Measurements from ENCODE around the gene ABCC6.
"Not testable (repeated sequence)": the region's sequence is repeated elsewhere in the genome, so short reads cannot be mapped to it uniquely, and the experiment has no call there.

The ABCC6 gene

DNA sequence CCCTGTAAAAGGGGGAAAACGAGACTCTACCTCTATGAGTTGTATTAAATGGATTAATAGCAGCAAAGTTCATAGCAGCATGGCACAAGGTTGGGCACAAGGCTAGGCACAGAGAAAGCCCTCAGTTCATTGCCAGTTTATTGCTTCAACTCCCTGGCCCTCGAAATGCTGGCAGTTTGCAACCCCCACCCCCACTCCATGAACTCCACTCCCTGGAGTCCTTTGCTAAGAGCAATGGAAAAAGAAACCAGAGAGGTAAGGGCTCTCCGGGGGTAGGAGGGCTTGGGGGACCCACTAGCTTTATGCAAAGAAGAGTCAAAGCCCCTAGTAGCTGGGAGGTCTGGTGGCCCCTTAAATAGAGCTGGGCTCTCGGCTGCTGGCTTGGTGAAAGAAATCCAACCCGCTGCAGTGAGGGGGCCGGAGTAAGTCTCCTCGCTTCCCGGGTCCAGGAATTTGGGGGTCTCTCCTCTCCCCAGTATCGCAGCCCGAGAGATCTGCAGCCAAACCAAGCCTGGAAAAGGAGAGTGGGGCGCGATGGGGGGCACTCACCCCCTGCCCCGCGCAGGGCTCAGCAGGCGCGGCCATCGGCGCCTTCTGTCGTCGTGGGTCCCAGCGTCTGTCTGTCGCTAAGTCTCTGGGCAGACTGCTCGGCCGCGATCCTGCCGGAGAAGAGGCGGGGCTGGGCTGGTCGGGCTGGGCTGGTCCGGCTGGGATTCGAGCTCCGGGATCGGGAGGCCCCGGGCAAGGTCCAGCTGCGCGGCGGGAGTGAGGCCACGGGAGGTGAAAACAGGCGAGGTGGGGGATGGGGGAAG, at the start of gene ABCC6:
TSS of gene ABCC6 (minus strand) at position 645 of the 812 bp plus-strand sequence. CDS start at position 585, 60 bp downstream.
- not testable (repeated sequence) for TF ChIP-seq GATA3, GATA2 (IDR thresholded peaks at IDR 0.05; ENCODE audit: low read depth, low read length)

DNA sequence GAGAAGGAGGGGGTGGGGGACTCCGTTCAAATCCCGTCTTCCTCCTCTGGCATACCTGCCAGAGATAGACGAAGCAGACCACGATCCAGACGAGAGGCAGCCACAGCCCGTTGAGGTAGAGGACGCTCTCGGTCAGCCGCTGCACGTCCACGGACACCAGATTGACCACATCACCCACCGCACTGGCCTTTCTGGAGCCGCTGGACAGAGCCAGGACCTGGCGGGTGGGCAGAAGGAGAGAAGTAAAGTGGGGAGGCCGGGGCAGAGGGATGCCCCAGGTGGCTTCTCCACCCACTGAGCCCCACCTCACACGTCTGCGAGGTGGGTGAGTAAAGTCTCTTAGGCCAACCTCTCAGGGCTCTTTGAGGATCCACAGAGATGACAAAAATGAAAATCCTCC, 25.3 kb downstream of the ABCC6 start:
- no peak for TF ChIP-seq GATA3 (IDR thresholded peaks at IDR 0.05; ENCODE audit: low read depth, low read length)
- no peak for TF ChIP-seq GATA2 (IDR thresholded peaks at IDR 0.05; ENCODE audit: low read depth, low read length)

DNA sequence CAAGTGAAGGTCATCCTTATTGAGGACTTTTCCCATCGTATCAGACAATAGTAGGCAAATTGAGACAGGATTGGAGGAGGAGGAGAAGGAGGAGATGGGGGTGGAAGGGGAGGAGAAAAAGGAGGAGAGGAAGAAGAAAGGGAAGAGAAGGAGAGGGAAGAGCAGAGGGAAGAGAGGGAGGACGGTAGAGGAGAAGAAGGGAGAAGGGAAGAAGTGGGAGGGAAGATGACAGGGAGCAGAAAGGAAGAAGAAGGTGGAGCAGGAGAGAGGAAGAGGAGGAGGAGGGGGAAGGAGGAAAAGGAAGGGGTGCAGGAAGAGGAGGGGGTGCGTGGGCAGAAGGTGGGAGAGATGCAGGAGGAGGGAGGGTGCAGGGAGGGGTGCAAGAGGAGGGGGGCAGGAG, 26.0 kb downstream of the ABCC6 start:
- TF ChIP-seq GATA3 (IDR thresholded peaks at IDR 0.05; ENCODE audit: low read depth, low read length) (no peak), GATA2 (IDR thresholded peaks at IDR 0.05; ENCODE audit: low read depth, low read length) (no peak)

DNA sequence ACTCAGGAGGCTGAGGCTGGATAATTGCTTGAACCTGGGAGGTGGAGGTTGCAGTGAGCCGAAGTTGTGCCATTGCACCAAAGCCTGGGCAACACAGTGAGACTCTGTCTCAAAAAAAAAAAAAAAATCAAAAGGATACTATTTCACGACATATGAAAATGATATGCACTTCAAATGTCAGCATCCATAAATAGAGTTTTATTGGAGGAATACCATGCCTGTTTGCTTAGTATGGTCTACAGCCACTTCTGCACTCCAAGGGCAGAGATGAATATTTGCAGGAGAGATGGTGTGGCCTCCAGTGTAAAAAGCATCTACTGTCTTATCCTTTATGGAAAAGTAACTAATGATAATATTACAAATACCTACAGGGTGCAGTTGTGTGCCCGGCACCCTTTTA, 27.2 kb downstream of the ABCC6 start:
- no peak for TF ChIP-seq GATA2 (IDR thresholded peaks at IDR 0.05; ENCODE audit: low read depth, low read length)
- no peak for TF ChIP-seq GATA3 (IDR thresholded peaks at IDR 0.05; ENCODE audit: low read depth, low read length)

DNA sequence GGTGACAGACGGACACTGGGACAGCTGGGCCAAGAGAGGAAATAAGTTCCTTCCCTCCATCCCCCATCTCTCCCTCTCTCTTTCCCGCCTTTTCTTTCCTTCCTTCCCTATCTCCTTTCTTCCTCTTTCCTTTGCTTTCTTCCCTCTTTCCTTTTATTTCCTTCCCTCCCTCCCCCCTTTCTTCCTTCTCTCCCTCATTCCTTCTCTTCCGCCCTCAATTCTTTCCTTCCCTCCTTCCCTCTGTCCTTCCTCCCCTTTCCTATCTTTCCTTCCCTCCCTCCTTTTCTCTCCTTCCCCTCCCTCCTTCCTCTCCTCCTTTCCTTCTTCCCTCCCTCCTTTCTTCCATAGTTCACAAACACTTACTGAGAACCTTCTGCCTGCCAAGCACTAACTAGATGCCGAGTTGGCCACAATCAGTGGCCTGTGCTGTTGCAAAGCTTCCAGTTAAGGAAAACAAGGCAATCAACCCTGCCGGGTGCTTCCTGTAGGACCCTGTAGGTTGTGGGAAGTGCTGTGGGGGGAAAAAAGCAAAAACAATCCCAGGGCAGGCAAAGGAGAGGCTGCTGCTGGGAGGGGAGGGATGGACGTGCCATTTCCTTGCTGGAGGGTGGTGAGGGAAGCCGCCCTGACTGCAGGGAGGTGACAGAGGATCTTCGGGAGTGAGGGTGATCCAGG, 31.7 kb downstream of the ABCC6 start:
- no peak for TF ChIP-seq GATA2 (IDR thresholded peaks at IDR 0.05; ENCODE audit: low read depth, low read length)
- no peak for TF ChIP-seq GATA3 (IDR thresholded peaks at IDR 0.05; ENCODE audit: low read depth, low read length)

DNA sequence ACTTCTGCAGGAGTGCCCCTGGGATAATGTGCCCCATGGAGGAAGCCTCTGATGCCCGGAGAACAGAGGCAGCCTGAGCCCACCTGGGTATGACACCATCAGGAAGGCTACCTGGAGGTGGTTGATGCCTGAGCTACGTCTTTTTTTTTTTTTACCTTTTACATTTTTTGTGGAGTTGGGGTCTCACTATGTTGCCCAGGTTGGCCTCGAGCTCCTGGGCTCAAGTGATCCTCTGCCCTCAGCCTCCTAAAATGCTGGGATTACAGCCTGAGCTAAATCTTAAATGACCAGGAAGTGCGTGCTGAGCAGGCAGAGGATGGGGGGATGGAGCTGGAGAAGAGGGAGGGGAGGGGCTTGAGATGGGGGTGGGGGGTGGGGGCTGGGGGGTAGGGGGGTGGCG, 32.7 kb downstream of the ABCC6 start:
- no peak for TF ChIP-seq GATA3 (IDR thresholded peaks at IDR 0.05; ENCODE audit: low read depth, low read length)
- TF ChIP-seq GATA2 (IDR thresholded peaks at IDR 0.05; ENCODE audit: low read depth, low read length) = no peak

DNA sequence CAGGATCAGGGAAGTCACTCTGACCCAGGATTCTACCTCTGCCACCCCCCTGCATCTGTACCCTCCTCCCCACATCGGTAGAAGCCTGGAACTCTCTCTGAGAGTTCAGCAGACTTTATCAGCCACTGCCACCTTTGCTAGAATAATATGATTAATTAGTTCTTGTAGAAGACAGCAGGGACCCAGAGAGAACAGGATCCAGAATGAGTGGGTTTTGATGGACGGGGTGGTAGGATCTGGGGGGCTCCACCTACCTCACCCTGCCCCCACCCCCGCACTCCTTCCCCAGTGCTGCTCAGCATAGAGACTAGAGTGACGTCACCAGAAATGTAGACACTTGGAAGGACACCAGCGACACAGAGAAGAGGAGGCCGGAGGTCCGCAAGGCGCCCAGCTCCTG, 33.5 kb downstream of the ABCC6 start:
- no peak for TF ChIP-seq GATA3 (IDR thresholded peaks at IDR 0.05; ENCODE audit: low read depth, low read length)
- TF ChIP-seq GATA2 (IDR thresholded peaks at IDR 0.05; ENCODE audit: low read depth, low read length) = no peak

DNA sequence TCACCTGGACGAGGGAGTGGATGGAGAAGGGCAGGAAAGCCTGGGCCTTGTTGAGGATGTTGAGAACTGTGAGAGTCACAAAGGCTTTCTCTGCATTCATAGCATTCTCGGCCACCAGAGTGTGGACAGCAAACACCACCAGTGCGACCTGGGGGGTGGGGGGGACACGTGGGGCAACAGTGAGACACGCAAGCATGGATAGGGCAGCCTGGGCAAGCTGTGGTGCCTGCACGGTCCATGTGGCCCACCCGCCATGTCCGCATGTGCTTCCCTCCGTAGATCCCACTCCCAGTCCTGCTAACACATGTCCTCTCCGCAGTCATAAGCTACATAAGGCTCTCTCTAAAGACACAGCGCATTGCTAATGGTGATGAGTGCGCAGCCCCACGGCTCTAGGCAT, 34.5 kb downstream of the ABCC6 start:
- TF ChIP-seq GATA2 (IDR thresholded peaks at IDR 0.05; ENCODE audit: low read depth, low read length) = no peak
- no peak for TF ChIP-seq GATA3 (IDR thresholded peaks at IDR 0.05; ENCODE audit: low read depth, low read length)

DNA sequence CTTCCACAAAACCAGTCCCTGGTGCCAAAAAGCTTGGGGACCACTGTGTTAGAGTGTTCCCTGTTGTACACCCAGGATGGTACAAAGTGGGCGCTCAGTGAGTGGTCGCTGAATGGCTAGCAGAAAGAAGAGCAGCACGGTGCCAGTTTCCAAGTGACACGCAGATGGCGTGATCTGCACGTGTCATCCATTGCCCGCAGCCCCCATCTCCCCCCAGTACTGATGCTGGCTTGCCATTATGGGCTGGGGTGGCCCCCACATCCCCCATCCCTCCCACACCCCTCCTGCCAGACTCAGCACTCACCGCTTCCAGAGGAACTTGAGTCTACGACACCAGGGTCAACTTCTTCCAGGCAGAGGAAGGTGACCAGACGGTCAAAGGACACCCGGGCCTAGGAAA, 36.5 kb downstream of the ABCC6 start:
- TF ChIP-seq GATA3 (IDR thresholded peaks at IDR 0.05; ENCODE audit: low read depth, low read length) = no peak
- no peak for TF ChIP-seq GATA2 (IDR thresholded peaks at IDR 0.05; ENCODE audit: low read depth, low read length)

DNA sequence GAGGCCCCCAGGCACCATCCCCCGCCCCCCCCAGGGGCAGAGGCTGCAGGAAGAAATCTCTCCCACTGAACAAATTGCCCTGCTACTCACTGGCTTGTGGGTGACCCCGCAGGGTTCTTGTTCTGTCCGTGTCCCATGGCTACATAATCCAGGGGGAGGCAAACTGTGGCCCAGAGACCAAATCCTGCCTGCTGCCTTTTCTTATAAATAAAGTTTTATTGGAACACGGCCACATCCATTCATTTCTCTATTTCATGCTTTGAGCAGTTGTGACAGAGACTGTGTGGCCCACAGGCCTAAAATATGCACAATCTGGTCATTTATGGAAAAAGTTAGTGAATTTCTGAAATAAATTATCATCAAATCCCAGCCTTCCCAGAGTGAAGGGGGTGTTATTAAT, 38.2 kb downstream of the ABCC6 start:
- TF ChIP-seq GATA2 (IDR thresholded peaks at IDR 0.05; ENCODE audit: low read depth, low read length) (no peak), GATA3 (IDR thresholded peaks at IDR 0.05; ENCODE audit: low read depth, low read length) (no peak)

DNA sequence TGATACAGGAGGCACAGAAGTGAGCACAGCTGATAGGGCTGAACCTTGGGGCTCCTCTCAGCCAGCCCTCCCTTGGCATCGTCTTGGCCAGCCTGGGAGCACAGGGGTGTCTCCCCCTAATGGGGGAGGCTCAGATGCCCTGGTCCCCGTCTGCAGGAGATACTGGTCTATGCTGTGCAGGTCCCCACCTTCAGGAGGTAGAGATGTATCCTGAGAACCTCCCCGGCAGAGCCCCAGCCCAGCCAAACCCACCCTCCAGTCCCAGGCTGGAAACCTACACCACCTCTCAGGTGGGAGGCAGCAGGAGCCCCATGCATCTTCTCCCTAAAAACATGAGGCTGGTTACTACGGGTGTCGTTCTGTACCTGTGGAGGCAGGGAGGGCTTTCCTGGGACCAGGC, 38.7 kb downstream of the ABCC6 start:
- TF ChIP-seq GATA2 (IDR thresholded peaks at IDR 0.05; ENCODE audit: low read depth, low read length) (no peak), GATA3 (IDR thresholded peaks at IDR 0.05; ENCODE audit: low read depth, low read length) (no peak)

DNA sequence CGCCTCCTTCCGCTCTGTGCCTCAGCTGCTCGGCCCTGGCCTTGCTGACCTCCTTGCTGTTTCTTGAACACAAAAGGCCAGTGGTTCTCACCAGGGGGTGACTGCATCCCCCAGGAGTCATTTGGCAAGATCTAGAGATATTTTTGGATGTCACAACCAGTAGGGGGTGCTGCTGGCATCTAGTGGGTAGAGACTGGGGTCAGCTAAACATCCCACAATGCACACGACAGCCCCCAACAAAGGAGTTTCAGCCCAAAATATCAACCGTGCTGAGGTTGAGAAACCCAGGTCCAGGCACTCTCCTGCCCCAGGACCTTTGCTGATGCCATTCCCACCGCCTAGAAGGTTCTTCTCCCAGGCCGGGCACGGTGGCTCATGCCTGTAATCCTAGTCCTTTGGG, 39.7 kb downstream of the ABCC6 start:
- TF ChIP-seq GATA3 (IDR thresholded peaks at IDR 0.05; ENCODE audit: low read depth, low read length) (no peak), GATA2 (IDR thresholded peaks at IDR 0.05; ENCODE audit: low read depth, low read length) (no peak)

DNA sequence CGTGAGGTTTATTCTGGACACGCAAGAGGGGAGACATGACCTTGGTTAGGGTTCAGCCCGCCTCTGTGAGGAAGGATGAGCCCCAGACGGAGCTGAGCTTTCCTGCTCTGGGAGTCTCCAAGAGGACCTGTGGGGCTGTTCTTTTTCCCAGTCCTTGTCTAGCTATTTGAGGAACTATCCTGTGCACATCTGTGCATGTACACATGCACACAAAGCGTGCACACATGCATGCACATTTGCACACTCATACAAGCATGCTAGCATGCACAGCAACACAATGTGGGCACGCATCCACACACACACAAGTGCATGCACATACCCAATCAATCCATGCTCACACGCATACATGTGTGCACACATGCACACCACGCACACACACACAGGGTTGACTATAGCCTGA, 40.4 kb downstream of the ABCC6 start:
- TF ChIP-seq GATA3 (IDR thresholded peaks at IDR 0.05; ENCODE audit: low read depth, low read length) (no peak), GATA2 (IDR thresholded peaks at IDR 0.05; ENCODE audit: low read depth, low read length) (no peak)

DNA sequence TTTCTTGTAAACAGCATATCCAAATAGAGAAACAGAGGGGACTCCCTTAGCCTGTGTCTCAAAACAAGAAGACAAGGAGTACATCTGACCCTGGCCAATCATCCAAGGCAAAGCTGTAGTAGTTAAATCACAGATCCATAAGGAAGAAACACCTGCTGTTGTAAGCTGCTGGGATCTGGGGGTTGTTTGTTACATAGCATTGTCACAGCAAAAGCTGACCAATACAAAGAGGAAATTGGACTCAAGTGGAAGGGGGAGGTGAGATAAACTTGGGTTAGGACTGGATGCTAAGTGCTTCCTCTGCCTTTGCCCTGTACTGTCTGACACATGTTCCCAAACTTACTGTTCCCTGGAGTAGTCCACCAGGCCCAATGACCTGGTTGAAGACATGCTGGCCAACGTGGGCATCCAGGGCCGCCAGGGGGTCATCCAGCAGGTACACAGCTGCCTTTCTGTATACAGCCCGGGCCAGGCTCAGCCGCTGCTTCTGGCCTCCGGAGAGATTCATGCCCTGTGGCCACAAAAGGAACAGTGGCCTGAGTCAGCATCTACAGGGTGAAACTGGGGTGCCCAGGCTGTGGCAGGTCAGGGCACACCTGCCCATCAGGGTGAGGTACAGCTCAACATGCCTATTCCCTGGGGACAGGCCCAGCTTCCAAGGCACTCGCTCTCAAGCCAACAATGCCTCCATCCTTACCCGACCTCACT, 44.7 kb downstream of the ABCC6 start:
- no peak for TF ChIP-seq GATA2 (IDR thresholded peaks at IDR 0.05; ENCODE audit: low read depth, low read length)
- no peak for TF ChIP-seq GATA3 (IDR thresholded peaks at IDR 0.05; ENCODE audit: low read depth, low read length)

Data from SH-SY5Y (cell line).